ENCODE data around the gene NAIF1. TPM values are rescaled to one million over a fixed set of nuclear protein-coding genes. Genes with fewer than 3 reads are reported as not detected.

The NAIF1 gene
- total and polyA plus RNA-seq, 10 donors, result 9.3 to 15.4 (median 11.5) TPM

DNA sequence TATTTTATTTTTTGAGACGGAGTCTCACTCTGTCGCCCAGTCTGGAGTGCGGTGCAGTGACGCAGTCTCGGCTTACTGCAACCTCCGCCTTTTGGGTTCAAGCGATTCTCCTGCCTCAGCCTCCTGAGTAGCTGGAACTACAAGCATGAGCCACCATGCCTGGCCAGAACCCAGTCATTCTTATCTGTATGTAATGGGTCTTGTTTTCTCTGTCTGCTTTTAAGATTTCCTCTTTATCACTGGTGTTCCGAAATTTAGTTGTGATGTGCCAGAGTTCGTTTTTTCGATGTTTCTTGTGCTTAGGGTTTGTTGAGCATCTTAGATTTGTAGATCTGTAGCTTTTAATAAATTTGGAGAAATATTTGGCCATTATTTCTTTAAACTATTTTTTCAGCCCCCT is 20.1 kb upstream of the NAIF1 start:
- intact Hi-C loops (cut with DNase I; ENCODE audit: low total_unique reads), result no loop called here
- Histone ChIP-seq H3K27ac (peak overlapping the region in 1 of 8 donors; percentile 64), H3K9me3 (no peaks in the 10 kb centered on the region), H3K4me1 (peaks cover 17 to 75% (median 56%) of the 10 kb centered on the region in 6 donors), H3K36me3 (peaks cover 0 to 41% (median 0%) of the 10 kb centered on the region in 6 donors), H3K4me3 (no peak overlapping the region), H3K27me3 (replicated peaks in 1 of 7) (no peaks in the 10 kb centered on the region)
- DNase-seq, result peak; percentile 32
- 75 to 90% (median 77%) methylated on average over 10 of the region's 10 CpGs for WGBS, 5 donors
- TF ChIP-seq CTCF (IDR thresholded peaks at IDR 0.05 in 8 of 11, conservative IDR thresholded peaks at IDR 0.05 in 3 of 11), result no peak
- TF ChIP-seq POLR2A (IDR thresholded peaks at IDR 0.05), result no peak
- no peak for TF ChIP-seq POLR2AphosphoS5 (IDR thresholded peaks at IDR 0.05)

DNA sequence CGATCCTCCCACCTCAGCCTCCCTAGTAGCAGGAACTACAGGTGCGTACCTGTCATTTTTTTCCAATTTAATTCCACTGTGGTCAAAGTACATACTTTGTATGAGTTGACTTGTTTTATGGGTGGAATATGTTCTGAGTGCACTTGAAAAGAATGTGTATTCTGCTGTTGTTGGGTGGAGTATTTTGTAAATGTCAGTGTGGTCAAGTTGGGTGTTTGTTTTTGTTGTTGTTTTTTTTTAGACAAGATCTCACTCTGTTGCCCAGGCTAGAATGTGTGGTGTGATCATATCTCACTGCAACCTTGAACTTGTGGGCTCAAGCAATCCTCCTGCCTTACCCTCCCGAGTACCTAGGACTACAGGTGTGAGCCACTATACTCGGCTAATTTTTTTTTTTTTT is 18.8 kb upstream of the NAIF1 start:
- WGBS, 5 donors, result 85 to 91% (median 88%) methylated on average over 4 of the region's 4 CpGs
- no peaks in the 10 kb centered on the region for H3K27me3 ChIP-seq (replicated peaks in 1 of 7)
- TF ChIP-seq CTCF (IDR thresholded peaks at IDR 0.05 in 8 of 11, conservative IDR thresholded peaks at IDR 0.05 in 3 of 11), result no peak
- TF ChIP-seq POLR2A (IDR thresholded peaks at IDR 0.05), result no peak
- TF ChIP-seq POLR2AphosphoS5 (IDR thresholded peaks at IDR 0.05), result no peak
- H3K9me3 ChIP-seq, result no peaks in the 10 kb centered on the region
- intact Hi-C loops (cut with DNase I; ENCODE audit: low total_unique reads), result no loop called here
- peaks cover 11 to 75% (median 54%) of the 10 kb centered on the region in 6 donors for H3K4me1 ChIP-seq
- DNase-seq, result no peak
- H3K36me3 ChIP-seq, result peaks cover 0 to 39% (median 0%) of the 10 kb centered on the region in 6 donors
- no peak overlapping the region for H3K27ac ChIP-seq
- H3K4me3 ChIP-seq, result no peak overlapping the region

DNA sequence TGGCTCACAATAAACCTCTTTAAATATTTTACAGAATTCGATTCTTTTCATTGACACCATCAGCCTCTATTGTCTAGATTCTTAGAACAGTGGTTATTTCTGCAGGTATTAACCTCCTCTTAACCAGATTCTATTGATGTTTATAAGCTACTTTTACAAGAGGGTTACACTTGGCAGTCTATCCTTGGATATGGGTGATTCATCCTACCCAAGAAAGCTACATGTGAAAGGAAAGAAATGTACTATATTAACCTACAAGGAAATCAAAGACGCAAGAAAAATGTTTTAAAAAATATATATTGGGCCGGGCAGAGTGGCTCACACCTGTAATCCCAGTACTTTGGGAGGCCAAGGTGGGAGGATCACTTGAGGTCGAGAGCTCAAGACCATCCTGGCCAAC is 17.6 kb upstream of the NAIF1 start:
- H3K27ac ChIP-seq, result no peak overlapping the region
- WGBS, 5 donors, result 92 to 98% (median 96%) methylated on average over 4 of the region's 4 CpGs
- no peaks in the 10 kb centered on the region for H3K9me3 ChIP-seq
- H3K4me1 ChIP-seq, result peaks cover 11 to 77% (median 55%) of the 10 kb centered on the region in 6 donors
- no peak for DNase-seq
- intact Hi-C loops (cut with DNase I; ENCODE audit: low total_unique reads), result no loop called here
- peaks cover 0 to 38% (median 0%) of the 10 kb centered on the region in 6 donors for H3K36me3 ChIP-seq
- no peak overlapping the region for H3K4me3 ChIP-seq
- no peak for TF ChIP-seq POLR2A (IDR thresholded peaks at IDR 0.05)
- TF ChIP-seq POLR2AphosphoS5 (IDR thresholded peaks at IDR 0.05), result no peak
- TF ChIP-seq CTCF (IDR thresholded peaks at IDR 0.05 in 8 of 11, conservative IDR thresholded peaks at IDR 0.05 in 3 of 11), result no peak
- no peaks in the 10 kb centered on the region for H3K27me3 ChIP-seq (replicated peaks in 1 of 7)

DNA sequence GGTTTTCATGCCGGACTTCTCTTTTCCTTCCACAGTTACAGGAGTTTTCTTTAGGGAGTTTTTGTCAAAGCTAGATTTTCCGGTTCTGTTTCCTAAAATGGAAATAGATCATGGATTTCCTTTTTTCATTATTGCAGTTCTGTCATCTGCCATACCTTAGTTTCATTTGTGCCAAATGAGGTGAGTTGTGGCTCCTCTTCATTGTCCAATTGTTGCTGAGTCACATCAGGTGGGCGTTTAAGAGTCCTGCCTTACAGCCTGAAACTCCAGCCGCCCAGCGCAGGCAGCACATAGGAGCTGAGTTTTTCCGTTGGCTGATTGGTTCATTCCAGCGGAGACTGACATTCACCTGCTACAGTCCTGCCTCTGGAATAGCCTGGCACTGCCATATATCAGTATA is 15.0 kb upstream of the NAIF1 start:
- no peak for DNase-seq
- Histone ChIP-seq H3K9me3 (no peaks in the 10 kb centered on the region), H3K36me3 (peaks cover 0 to 36% (median 0%) of the 10 kb centered on the region in 6 donors), H3K4me1 (peaks cover 19 to 78% (median 54%) of the 10 kb centered on the region in 6 donors), H3K27ac (peak overlapping the region in 6 of 8 donors; percentile 11 to 68 (median 56)), H3K4me3 (no peak overlapping the region), H3K27me3 (replicated peaks in 1 of 7) (no peaks in the 10 kb centered on the region)
- intact Hi-C loops (cut with DNase I; ENCODE audit: low total_unique reads), result no loop called here
- 60 to 70% (median 67%) methylated on average over 7 of the region's 7 CpGs for WGBS, 5 donors
- no peak for TF ChIP-seq POLR2AphosphoS5 (IDR thresholded peaks at IDR 0.05)
- no peak for TF ChIP-seq POLR2A (IDR thresholded peaks at IDR 0.05)
- no peak for TF ChIP-seq CTCF (IDR thresholded peaks at IDR 0.05 in 8 of 11, conservative IDR thresholded peaks at IDR 0.05 in 3 of 11)

All from spleen (tissue), 11 donors.